K562 (cell line): ENCODE measurements around the gene KAZN. TPM values are rescaled to one million over a fixed set of nuclear protein-coding genes. Genes with fewer than 3 reads are reported as not detected.

ENCODE experiments used
- ARHGAP35 ChIP-seq: fragments of 450-650 bp; IDR thresholded peaks from 2 replicates; pipeline ENCODE4 v1.6.1; 2018; ENCODE audit not compliant: partially characterized antibody
- CHD4 ChIP-seq: fragments of 200-600 bp; sonication (generic); IDR thresholded peaks from 3 replicates; pipeline ENCODE4 v1.6.1; 2012; ENCODE audit warnings: low read depth, mild to moderate bottlenecking, mixed read lengths, low read length, inconsistent platforms; ENCODE audit not compliant: insufficient read depth, insufficient replicate concordance, poor library complexity, severe bottlenecking
- CREB1 ChIP-seq, 2 experiments: sonication (generic) in 1 of 2; formaldehyde crosslinking in 1 of 2; IDR thresholded peaks; 2 replicates each; pipeline versions ENCODE4 v1.6.1 to v1.8.0; 2012 to 2022; ENCODE audit warnings: inconsistent platforms in 1 of 2, mild to moderate bottlenecking in 1 of 2, missing genetic modification reagents in 1 of 2, moderate library complexity in 1 of 2
- EGR1 ChIP-seq: fragments of 450-650 bp; conservative IDR thresholded peaks from 2 replicates; pipeline ENCODE4 v1.6.1; 2017; ENCODE audit warnings: mild to moderate bottlenecking
- FOXM1 ChIP-seq, 2 experiments: fragments of 450-650 bp in 1 of 2; sonication (generic) in 1 of 2; formaldehyde crosslinking in 1 of 2; IDR thresholded peaks; 2 replicates each; pipeline versions ENCODE4 v1.6.1 to v1.9.0; 2017 to 2022; ENCODE audit warnings: low read depth in 2 of 2, mild to moderate bottlenecking in 2 of 2, missing genetic modification reagents in 1 of 2, moderate library complexity in 1 of 2
- FOXP1 ChIP-seq: sonication (generic); formaldehyde crosslinking; IDR thresholded peaks from 2 replicates; pipeline ENCODE4 v1.8.0; 2022; ENCODE audit warnings: mild to moderate bottlenecking, missing genetic modification reagents
- KAT7 ChIP-seq: sonication (generic); formaldehyde crosslinking; IDR thresholded peaks from 2 replicates; pipeline ENCODE4 v1.8.0; 2022; ENCODE audit warnings: missing genetic modification reagents, mild to moderate bottlenecking, borderline replicate concordance
- MTA2 ChIP-seq: fragments of 450-650 bp; IDR thresholded peaks from 2 replicates; pipeline ENCODE4 v1.6.1; 2016; ENCODE audit warnings: low read depth
- NCOR1 ChIP-seq: fragments of 450-650 bp; IDR thresholded peaks from 2 replicates; pipeline ENCODE4 v1.6.1; 2016; ENCODE audit warnings: mild to moderate bottlenecking, moderate library complexity
- PHTF2 ChIP-seq: fragments of 250-450 bp; sonication (Bioruptor Pico); IDR thresholded peaks from 2 replicates; pipeline ENCODE4 v1.5.0; 2021; ENCODE audit warnings: mild to moderate bottlenecking
- POLR2H ChIP-seq: IDR thresholded peaks from 2 replicates; pipeline ENCODE4 v1.6.1; 2016; ENCODE audit warnings: missing genetic modification characterization, low read depth, mild to moderate bottlenecking, control low read depth, missing compliant biosample characterization, moderate library complexity
- RBM14 ChIP-seq: fragments of 200-400 bp; formaldehyde crosslinking; IDR thresholded peaks from 2 replicates; pipeline ENCODE4 v1.6.1; 2018; ENCODE audit warnings: low read depth, mild to moderate bottlenecking, low read length, moderate library complexity, borderline replicate concordance; ENCODE audit not compliant: insufficient read depth
- SAFB2 ChIP-seq: fragments of 200-400 bp; formaldehyde crosslinking; IDR thresholded peaks from 2 replicates; pipeline ENCODE4 v1.6.1; 2018; ENCODE audit warnings: borderline replicate concordance, low read length, low read depth, moderate library complexity; ENCODE audit not compliant: severe bottlenecking
- SUPT5H ChIP-seq: fragments of 450-650 bp; IDR thresholded peaks from 2 replicates; pipeline ENCODE4 v1.6.1; 2016
- ZC3H11A ChIP-seq: IDR thresholded peaks from 2 replicates; pipeline ENCODE4 v1.6.1; 2012; ENCODE audit warnings: low read depth, low read length, improper control_type of control experiment
- ZFP36 ChIP-seq: fragments of 150-350 bp; IDR thresholded peaks from 2 replicates; pipeline ENCODE4 v1.6.1; 2018; ENCODE audit warnings: low read length, low read depth; ENCODE audit not compliant: partially characterized antibody
- ZKSCAN8 ChIP-seq: fragments of 200-800 bp; sonication (Bioruptor generic); IDR thresholded peaks from 2 replicates; pipeline ENCODE4 v1.6.1; 2016; ENCODE audit warnings: missing genetic modification characterization, missing compliant biosample characterization
- ZNF384 ChIP-seq: IDR thresholded peaks from 2 replicates; pipeline ENCODE4 v1.6.1; 2012; ENCODE audit warnings: low read depth, low read length, improper control_type of control experiment
- ZNF76 ChIP-seq: fragments of 250-450 bp; sonication (Bioruptor Pico); IDR thresholded peaks from 2 replicates; pipeline ENCODE4 v1.4.0; 2020; ENCODE audit warnings: mild to moderate bottlenecking, moderate library complexity, borderline replicate concordance
- ZNF778 ChIP-seq: fragments of 450-650 bp; formaldehyde crosslinking; IDR thresholded peaks from 2 replicates; pipeline ENCODE4 v1.4.0; 2020; ENCODE audit warnings: mild to moderate bottlenecking, moderate library complexity
- polyA plus RNA-seq, 8 experiments: library from polyadenylated mRNA; depleted of rRNA in 4 of 8; stranded (reverse) in 5 of 8; unstranded in 3 of 8; fragments of >200 nt; fragmentation: Nextera tagmentation in 2 of 8; fragmentation: Illumina TruSeq in 1 of 8; extraction: Ambion mirVana in 2 of 8; extraction: Trizol in 1 of 8; gene quantifications; 2 replicates each; pipeline versions ENCODE4 v1.2.1 to v1.2.3, GENCODE V29; 2011 to 2014; ENCODE audit warnings: inconsistent platforms in 1 of 8, missing spikeins in 1 of 8
- total RNA-seq, 7 experiments: library from RNA; depleted of rRNA in 6 of 7; stranded (reverse); fragments of >200 nt in 6 of 7; fragmentation: Illumina TruSeq in 2 of 7; extraction: Trizol in 2 of 7; gene quantifications; 2 replicates each; pipeline versions ENCODE4 v1.2.1 to v1.2.3, GENCODE V29; 2011 to 2021; ENCODE audit warnings: low replicate concordance in 1 of 7
- TF ChIP-seq, protein P1 (sequence below): fragments of 250-450 bp; sonication (Bioruptor Pico); IDR thresholded peaks from 2 replicates; pipeline ENCODE4 v1.8.0; 2022; ENCODE audit warnings: inconsistent platforms, mild to moderate bottlenecking, moderate library complexity, borderline replicate concordance
- TF ChIP-seq, protein P2 (sequence below): sonication (generic); formaldehyde crosslinking; IDR thresholded peaks from 2 replicates; pipeline ENCODE4 v1.8.0; 2023; ENCODE audit warnings: mild to moderate bottlenecking, missing genetic modification reagents

Gene KAZN
- total and polyA plus RNA-seq, 9 of the 15 experiments (the other 6 are each of a cell fraction or from before 2014, with no cell fraction given), result 2.1 to 21.6 (median 5.4) TPM

DNA sequence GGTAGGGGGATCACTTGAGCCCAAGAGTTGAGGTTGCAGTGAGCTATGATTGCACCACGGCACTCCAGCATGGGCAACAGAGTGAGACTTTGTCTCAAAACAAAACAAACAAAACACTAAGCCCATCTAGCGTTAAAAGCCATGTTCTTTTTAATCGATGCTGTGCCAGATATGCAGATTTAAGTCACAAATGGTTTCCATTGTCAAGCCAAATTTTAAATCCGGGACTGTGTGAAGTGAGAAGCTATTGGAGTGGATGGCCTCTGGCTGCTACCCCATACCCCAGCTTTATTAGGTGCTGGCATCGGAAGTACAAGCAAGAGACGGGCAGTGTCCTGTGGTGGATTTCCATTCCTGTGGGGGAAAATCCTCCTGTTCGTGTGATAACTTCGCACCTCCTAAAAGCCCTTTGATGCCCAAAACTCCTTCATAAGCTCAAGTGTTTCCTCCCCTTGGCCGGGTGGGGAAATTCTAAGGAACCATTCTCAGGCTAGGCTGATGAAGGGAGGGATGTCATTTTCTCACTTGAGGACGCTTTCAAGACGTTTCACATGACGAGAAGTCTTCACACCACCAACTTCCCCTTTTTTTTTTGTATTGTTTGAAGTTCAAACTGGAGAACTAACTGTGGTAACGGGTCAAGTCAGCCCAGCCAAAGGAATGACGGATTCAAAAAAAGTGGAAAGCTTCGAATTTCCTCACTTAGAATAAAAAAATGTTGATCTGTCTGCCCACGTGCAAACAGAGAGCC lies 140.8 kb downstream of the KAZN start (continued):
- TF ChIP-seq, protein P1, sequence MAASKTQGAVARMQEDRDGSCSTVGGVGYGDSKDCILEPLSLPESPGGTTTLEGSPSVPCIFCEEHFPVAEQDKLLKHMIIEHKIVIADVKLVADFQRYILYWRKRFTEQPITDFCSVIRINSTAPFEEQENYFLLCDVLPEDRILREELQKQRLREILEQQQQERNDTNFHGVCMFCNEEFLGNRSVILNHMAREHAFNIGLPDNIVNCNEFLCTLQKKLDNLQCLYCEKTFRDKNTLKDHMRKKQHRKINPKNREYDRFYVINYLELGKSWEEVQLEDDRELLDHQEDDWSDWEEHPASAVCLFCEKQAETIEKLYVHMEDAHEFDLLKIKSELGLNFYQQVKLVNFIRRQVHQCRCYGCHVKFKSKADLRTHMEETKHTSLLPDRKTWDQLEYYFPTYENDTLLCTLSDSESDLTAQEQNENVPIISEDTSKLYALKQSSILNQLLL (CRISPR knock-in tag), result no peak
- TF ChIP-seq ZKSCAN8, result no peak
- TF ChIP-seq, protein P2, sequence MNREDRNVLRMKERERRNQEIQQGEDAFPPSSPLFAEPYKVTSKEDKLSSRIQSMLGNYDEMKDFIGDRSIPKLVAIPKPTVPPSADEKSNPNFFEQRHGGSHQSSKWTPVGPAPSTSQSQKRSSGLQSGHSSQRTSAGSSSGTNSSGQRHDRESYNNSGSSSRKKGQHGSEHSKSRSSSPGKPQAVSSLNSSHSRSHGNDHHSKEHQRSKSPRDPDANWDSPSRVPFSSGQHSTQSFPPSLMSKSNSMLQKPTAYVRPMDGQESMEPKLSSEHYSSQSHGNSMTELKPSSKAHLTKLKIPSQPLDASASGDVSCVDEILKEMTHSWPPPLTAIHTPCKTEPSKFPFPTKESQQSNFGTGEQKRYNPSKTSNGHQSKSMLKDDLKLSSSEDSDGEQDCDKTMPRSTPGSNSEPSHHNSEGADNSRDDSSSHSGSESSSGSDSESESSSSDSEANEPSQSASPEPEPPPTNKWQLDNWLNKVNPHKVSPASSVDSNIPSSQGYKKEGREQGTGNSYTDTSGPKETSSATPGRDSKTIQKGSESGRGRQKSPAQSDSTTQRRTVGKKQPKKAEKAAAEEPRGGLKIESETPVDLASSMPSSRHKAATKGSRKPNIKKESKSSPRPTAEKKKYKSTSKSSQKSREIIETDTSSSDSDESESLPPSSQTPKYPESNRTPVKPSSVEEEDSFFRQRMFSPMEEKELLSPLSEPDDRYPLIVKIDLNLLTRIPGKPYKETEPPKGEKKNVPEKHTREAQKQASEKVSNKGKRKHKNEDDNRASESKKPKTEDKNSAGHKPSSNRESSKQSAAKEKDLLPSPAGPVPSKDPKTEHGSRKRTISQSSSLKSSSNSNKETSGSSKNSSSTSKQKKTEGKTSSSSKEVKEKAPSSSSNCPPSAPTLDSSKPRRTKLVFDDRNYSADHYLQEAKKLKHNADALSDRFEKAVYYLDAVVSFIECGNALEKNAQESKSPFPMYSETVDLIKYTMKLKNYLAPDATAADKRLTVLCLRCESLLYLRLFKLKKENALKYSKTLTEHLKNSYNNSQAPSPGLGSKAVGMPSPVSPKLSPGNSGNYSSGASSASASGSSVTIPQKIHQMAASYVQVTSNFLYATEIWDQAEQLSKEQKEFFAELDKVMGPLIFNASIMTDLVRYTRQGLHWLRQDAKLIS, result no peak
- no peak for TF ChIP-seq ZNF76 (CRISPR knock-in tag)
- no peak for TF ChIP-seq PHTF2 (CRISPR knock-in tag)
- no peak for TF ChIP-seq ARHGAP35
- peak; percentile 68; the same call in 1 of the 2 replicates for TF ChIP-seq FOXM1 (IDR thresholded peaks at IDR 0.05; ENCODE audit: low read depth)
- no peak for TF ChIP-seq FOXM1 (CRISPR knock-in tag; IDR thresholded peaks at IDR 0.05; ENCODE audit: low read depth)
- TF ChIP-seq ZNF778 (CRISPR knock-in tag), result no peak
- no peak for TF ChIP-seq KAT7 (CRISPR knock-in tag)
- TF ChIP-seq MTA2, result no peak
- no peak for TF ChIP-seq RBM14
- TF ChIP-seq ZNF384, result no peak
- TF ChIP-seq EGR1, result no peak
- TF ChIP-seq POLR2H (tag), result no peak
- TF ChIP-seq NCOR1, result no peak
- TF ChIP-seq ZFP36, result no peak
- TF ChIP-seq CREB1 (IDR thresholded peaks at IDR 0.05), result no peak
- TF ChIP-seq CREB1 (CRISPR knock-in tag; IDR thresholded peaks at IDR 0.05), result no peak
- TF ChIP-seq CHD4, result no peak
- no peak for TF ChIP-seq SAFB2
- no peak for TF ChIP-seq ZC3H11A
- TF ChIP-seq SUPT5H, result no peak
- no peak for TF ChIP-seq FOXP1 (CRISPR knock-in tag)
